ENCODE results near the gene PTPRN2. TPM values are rescaled to one million over a fixed set of nuclear protein-coding genes. Genes with fewer than 3 reads are reported as not detected.

The PTPRN2 gene
- polyA plus RNA-seq, 4 donors = 1.6 to 11.7 (median 4.0) TPM

GRCh38 chr7:157587051-157587804, 1000.4 kb downstream of the PTPRN2 start:
- H3K4me3 ChIP-seq (ENCODE audit: low read depth in 1 of 3, low read length in 3 of 3) = no peak overlapping the region
- no peaks in the 10 kb centered on the region for H3K9me3 ChIP-seq (ENCODE audit: control insufficient read depth in 2 of 2, insufficient read depth in 1 of 2, low read depth in 1 of 2, low read length in 1 of 2)
- peaks cover 0 to 2% (median 0%) of the 10 kb centered on the region in 3 donors for H3K27me3 ChIP-seq (ENCODE audit: control insufficient read depth in 3 of 3, insufficient read depth in 3 of 3, low read length in 3 of 3)
- no peaks in the 10 kb centered on the region for H3K36me3 ChIP-seq (ENCODE audit: control insufficient read depth in 3 of 3, insufficient read depth in 2 of 3, low read depth in 1 of 3, low read length in 3 of 3)
- WGBS, 3 donors = 60 to 87% (median 60%) methylated on average over 12 of the region's 12 CpGs
- H3K4me1 ChIP-seq (ENCODE audit: control insufficient read depth in 3 of 3, insufficient read depth in 2 of 3, low read depth in 1 of 3, low read length in 2 of 3) = no peaks in the 10 kb centered on the region
- no peak for DNase-seq
- H3K27ac ChIP-seq (ENCODE audit: low read depth in 1 of 3, low read length in 2 of 3) = no peak overlapping the region
- no peak for FAIRE-seq

- DNase-seq (no peak), FAIRE-seq (no peak)
- peaks cover 0 to 2% (median 0%) of the 10 kb centered on the region in 3 donors for H3K27me3 ChIP-seq (ENCODE audit: control insufficient read depth in 3 of 3, insufficient read depth in 3 of 3, low read length in 3 of 3)
- H3K27ac ChIP-seq (ENCODE audit: low read depth in 1 of 3, low read length in 2 of 3) = no peak overlapping the region
- H3K4me1 ChIP-seq (ENCODE audit: control insufficient read depth in 3 of 3, insufficient read depth in 2 of 3, low read depth in 1 of 3, low read length in 2 of 3) = no peaks in the 10 kb centered on the region
- 88 to 91% (median 89%) methylated on average over 15 of the region's 15 CpGs for WGBS, 3 donors
- H3K9me3 ChIP-seq (ENCODE audit: control insufficient read depth in 2 of 2, insufficient read depth in 1 of 2, low read depth in 1 of 2, low read length in 1 of 2) = no peaks in the 10 kb centered on the region
- no peak overlapping the region for H3K4me3 ChIP-seq (ENCODE audit: low read depth in 1 of 3, low read length in 3 of 3)
- H3K36me3 ChIP-seq (ENCODE audit: control insufficient read depth in 3 of 3, insufficient read depth in 2 of 3, low read depth in 1 of 3, low read length in 3 of 3) = no peaks in the 10 kb centered on the region
These were observed 1001.1 kb downstream of the PTPRN2 start for GRCh38 chr7:157586426-157586955.

- Histone ChIP-seq H3K27ac (ENCODE audit: low read depth in 1 of 3, low read length in 2 of 3) (no peak overlapping the region), H3K36me3 (ENCODE audit: control insufficient read depth in 3 of 3, insufficient read depth in 2 of 3, low read depth in 1 of 3, low read length in 3 of 3) (no peaks in the 10 kb centered on the region), H3K9me3 (ENCODE audit: control insufficient read depth in 2 of 2, insufficient read depth in 1 of 2, low read depth in 1 of 2, low read length in 1 of 2) (no peaks in the 10 kb centered on the region), H3K4me1 (ENCODE audit: control insufficient read depth in 3 of 3, insufficient read depth in 2 of 3, low read depth in 1 of 3, low read length in 2 of 3) (no peaks in the 10 kb centered on the region), H3K27me3 (ENCODE audit: control insufficient read depth in 3 of 3, insufficient read depth in 3 of 3, low read length in 3 of 3) (peaks cover 0 to 2% (median 0%) of the 10 kb centered on the region in 3 donors), H3K4me3 (ENCODE audit: low read depth in 1 of 3, low read length in 3 of 3) (no peak overlapping the region)
- no peak for DNase-seq
- WGBS, 3 donors = 60 to 73% (median 72%) methylated on average over 21 of the region's 21 CpGs
- FAIRE-seq = no peak
These were observed 1002.3 kb downstream of the PTPRN2 start for GRCh38 chr7:157585113-157585861.

- no peaks in the 10 kb centered on the region for H3K36me3 ChIP-seq (ENCODE audit: control insufficient read depth in 3 of 3, insufficient read depth in 2 of 3, low read depth in 1 of 3, low read length in 3 of 3)
- H3K9me3 ChIP-seq (ENCODE audit: control insufficient read depth in 2 of 2, insufficient read depth in 1 of 2, low read depth in 1 of 2, low read length in 1 of 2) = no peaks in the 10 kb centered on the region
- no peak overlapping the region for H3K27ac ChIP-seq (ENCODE audit: low read depth in 1 of 3, low read length in 2 of 3)
- FAIRE-seq = no peak
- 84 to 89% (median 89%) methylated on average over 9 of the region's 9 CpGs for WGBS, 3 donors
- H3K27me3 ChIP-seq (ENCODE audit: control insufficient read depth in 3 of 3, insufficient read depth in 3 of 3, low read length in 3 of 3) = peaks cover 0 to 2% (median 0%) of the 10 kb centered on the region in 3 donors
- H3K4me3 ChIP-seq (ENCODE audit: low read depth in 1 of 3, low read length in 3 of 3) = no peak overlapping the region
- no peak for DNase-seq
- no peaks in the 10 kb centered on the region for H3K4me1 ChIP-seq (ENCODE audit: control insufficient read depth in 3 of 3, insufficient read depth in 2 of 3, low read depth in 1 of 3, low read length in 2 of 3)
These were observed 1003.2 kb downstream of the PTPRN2 start for GRCh38 chr7:157584420-157584819.

- Histone ChIP-seq H3K27me3 (ENCODE audit: control insufficient read depth in 3 of 3, insufficient read depth in 3 of 3, low read length in 3 of 3) (no peaks in the 10 kb centered on the region), H3K27ac (ENCODE audit: low read depth in 1 of 3, low read length in 2 of 3) (no peak overlapping the region), H3K4me3 (ENCODE audit: low read depth in 1 of 3, low read length in 3 of 3) (no peak overlapping the region), H3K36me3 (ENCODE audit: control insufficient read depth in 3 of 3, insufficient read depth in 2 of 3, low read depth in 1 of 3, low read length in 3 of 3) (no peaks in the 10 kb centered on the region), H3K9me3 (ENCODE audit: control insufficient read depth in 2 of 2, insufficient read depth in 1 of 2, low read depth in 1 of 2, low read length in 1 of 2) (no peaks in the 10 kb centered on the region), H3K4me1 (ENCODE audit: control insufficient read depth in 3 of 3, insufficient read depth in 2 of 3, low read depth in 1 of 3, low read length in 2 of 3) (no peaks in the 10 kb centered on the region)
- 76 to 78% (median 78%) methylated on average over 15 of the region's 15 CpGs for WGBS, 3 donors
- no peak for FAIRE-seq
- DNase-seq = no peak
These were observed 1005.9 kb downstream of the PTPRN2 start for GRCh38 chr7:157581740-157582139.

- Histone ChIP-seq H3K27me3 (ENCODE audit: control insufficient read depth in 3 of 3, insufficient read depth in 3 of 3, low read length in 3 of 3) (no peaks in the 10 kb centered on the region), H3K36me3 (ENCODE audit: control insufficient read depth in 3 of 3, insufficient read depth in 2 of 3, low read depth in 1 of 3, low read length in 3 of 3) (no peaks in the 10 kb centered on the region), H3K9me3 (ENCODE audit: control insufficient read depth in 2 of 2, insufficient read depth in 1 of 2, low read depth in 1 of 2, low read length in 1 of 2) (no peaks in the 10 kb centered on the region), H3K4me1 (ENCODE audit: control insufficient read depth in 3 of 3, insufficient read depth in 2 of 3, low read depth in 1 of 3, low read length in 2 of 3) (no peaks in the 10 kb centered on the region), H3K4me3 (ENCODE audit: low read depth in 1 of 3, low read length in 3 of 3) (no peak overlapping the region), H3K27ac (ENCODE audit: low read depth in 1 of 3, low read length in 2 of 3) (no peak overlapping the region)
- FAIRE-seq (no peak), DNase-seq (no peak)
- WGBS, 3 donors = 51 to 71% (median 55%) methylated on average over 9 to 10 of the region's 10 CpGs
These were observed 1007.3 kb downstream of the PTPRN2 start for GRCh38 chr7:157580324-157580723.

GRCh38 chr7:157579425-157579824, 1008.2 kb downstream of the PTPRN2 start:
- 49 to 78% (median 64%) methylated on average over 16 of the region's 16 CpGs for WGBS, 3 donors
- Histone ChIP-seq H3K9me3 (ENCODE audit: control insufficient read depth in 2 of 2, insufficient read depth in 1 of 2, low read depth in 1 of 2, low read length in 1 of 2) (no peaks in the 10 kb centered on the region), H3K4me1 (ENCODE audit: control insufficient read depth in 3 of 3, insufficient read depth in 2 of 3, low read depth in 1 of 3, low read length in 2 of 3) (no peaks in the 10 kb centered on the region), H3K36me3 (ENCODE audit: control insufficient read depth in 3 of 3, insufficient read depth in 2 of 3, low read depth in 1 of 3, low read length in 3 of 3) (no peaks in the 10 kb centered on the region), H3K4me3 (ENCODE audit: low read depth in 1 of 3, low read length in 3 of 3) (no peak overlapping the region), H3K27me3 (ENCODE audit: control insufficient read depth in 3 of 3, insufficient read depth in 3 of 3, low read length in 3 of 3) (no peaks in the 10 kb centered on the region), H3K27ac (ENCODE audit: low read depth in 1 of 3, low read length in 2 of 3) (no peak overlapping the region)
- DNase-seq = no peak
- FAIRE-seq = no peak

- Histone ChIP-seq H3K4me3 (ENCODE audit: low read depth in 1 of 3, low read length in 3 of 3) (no peak overlapping the region), H3K27me3 (ENCODE audit: control insufficient read depth in 3 of 3, insufficient read depth in 3 of 3, low read length in 3 of 3) (no peaks in the 10 kb centered on the region), H3K9me3 (ENCODE audit: control insufficient read depth in 2 of 2, insufficient read depth in 1 of 2, low read depth in 1 of 2, low read length in 1 of 2) (no peaks in the 10 kb centered on the region), H3K27ac (ENCODE audit: low read depth in 1 of 3, low read length in 2 of 3) (no peak overlapping the region), H3K36me3 (ENCODE audit: control insufficient read depth in 3 of 3, insufficient read depth in 2 of 3, low read depth in 1 of 3, low read length in 3 of 3) (no peaks in the 10 kb centered on the region), H3K4me1 (ENCODE audit: control insufficient read depth in 3 of 3, insufficient read depth in 2 of 3, low read depth in 1 of 3, low read length in 2 of 3) (no peaks in the 10 kb centered on the region)
- DNase-seq (no peak), FAIRE-seq (no peak)
- WGBS, 3 donors = 92 to 96% (median 95%) methylated on average over 31 of the region's 31 CpGs
These were observed 1009.8 kb downstream of the PTPRN2 start for GRCh38 chr7:157577796-157578339.
